Endodermal cell (in vitro differentiated cells): ENCODE measurements around the gene ZNF853. TPM values are rescaled to one million over a fixed set of nuclear protein-coding genes. Genes with fewer than 3 reads are reported as not detected.

Experiments used
- DNase-seq: peaks from one replicate; pipeline ENCODE4 v3.0.0-alpha.2; 2017
- H3K27ac ChIP-seq: 2 replicates; pipeline ENCODE4 v1.5.1; 2013; ENCODE audit warnings: mild to moderate bottlenecking, low read depth, low read length, moderate library complexity
- H3K27me3 ChIP-seq: 2 replicates; pipeline ENCODE4 v1.6.1; 2013; ENCODE audit warnings: mild to moderate bottlenecking, low read length, moderate library complexity; ENCODE audit not compliant: insufficient read depth, control insufficient read depth, poor library complexity, severe bottlenecking
- H3K36me3 ChIP-seq: 2 replicates; pipeline ENCODE4 v1.7.0; 2013; ENCODE audit warnings: mild to moderate bottlenecking, low read length, moderate library complexity; ENCODE audit not compliant: control insufficient read depth, insufficient read depth
- H3K4me1 ChIP-seq: one replicate; pipeline ENCODE4 v1.7.0; 2013; ENCODE audit warnings: low read length; ENCODE audit not compliant: control insufficient read depth, insufficient read depth
- H3K4me3 ChIP-seq: 2 replicates; pipeline ENCODE4 v1.5.1; 2013; ENCODE audit warnings: mild to moderate bottlenecking, low read length, moderate library complexity
- H3K9ac ChIP-seq: 2 replicates; pipeline ENCODE4 v1.6.1; 2013; ENCODE audit warnings: mild to moderate bottlenecking, low read length, moderate library complexity; ENCODE audit not compliant: poor library complexity, severe bottlenecking; ENCODE audit errors: extremely low read depth
- H3K9me3 ChIP-seq: 2 replicates; pipeline ENCODE4 v1.6.1; 2013; ENCODE audit warnings: mild to moderate bottlenecking, low read length, moderate library complexity; ENCODE audit not compliant: control insufficient read depth
- H3K27ac Mint-ChIP-seq: 2 replicates; pipeline ENCODE4 v1.8.0; 2020; ENCODE audit warnings: mixed read lengths
- H3K27me3 Mint-ChIP-seq: 2 replicates; pipeline ENCODE4 v1.8.0; 2021; ENCODE audit warnings: mild to moderate bottlenecking, mixed read lengths; ENCODE audit not compliant: insufficient read depth
- H3K36me3 Mint-ChIP-seq: 2 replicates; pipeline ENCODE4 v1.8.0; 2020; ENCODE audit warnings: low read depth, mixed read lengths
- H3K4me1 Mint-ChIP-seq: 2 replicates; pipeline ENCODE4 v1.8.0; 2020; ENCODE audit warnings: mixed read lengths
- H3K4me3 Mint-ChIP-seq: 2 replicates; pipeline ENCODE4 v1.8.0; 2020; ENCODE audit warnings: mild to moderate bottlenecking, moderate library complexity, mixed read lengths
- H3K9me3 Mint-ChIP-seq: 2 replicates; pipeline ENCODE4 v1.8.0; 2020; ENCODE audit warnings: mild to moderate bottlenecking, mixed read lengths
- CTCF ChIP-seq: fragments of 200-600 bp; sonication (generic); conservative IDR thresholded peaks from 2 replicates; pipeline ENCODE4 v1.5.0; 2021; ENCODE audit warnings: antibody characterized with exemption, mild to moderate bottlenecking
- WGBS, 2 experiments: methylation state at CpG; one replicate each; pipeline versions ENCODE4 v1.1.5 to v1.1.7; 2013; ENCODE audit warnings: missing lambda C conversion rate in 2 of 2, mixed read lengths in 1 of 2; ENCODE audit not compliant: insufficient coverage in 1 of 2, insufficient read length in 1 of 2; 5-methylcytosine and 5-hydroxymethylcytosine counted together
- total RNA-seq, 2 donors: library from RNA; stranded (reverse); fragmentation: NEBNext Ultra II Directional in 1 of 2; extraction: Animal tissue kit (Norgen Biotek cat#: 25700) in 1 of 2; gene quantifications; 2 replicates in 1 of 2; 3 replicates in 1 of 2; pipeline ENCODE4 v1.2.1, GENCODE V29; 2021

The ZNF853 gene
- total RNA-seq, 2 donors from 2014 or later = 14.2 to 17.2 TPM

GRCh38 chr7:6606866-6607583, 8.4 kb upstream of the ZNF853 start:
- Mint-ChIP-seq H3K4me1 (no peaks in the 10 kb centered on the region), H3K27me3 (no peaks in the 10 kb centered on the region), H3K4me3 (no peak overlapping the region), H3K36me3 (peaks cover 56% of the 10 kb centered on the region), H3K27ac (peak overlapping the region; percentile 26), H3K9me3 (no peaks in the 10 kb centered on the region)
- Histone ChIP-seq H3K27me3 (no peaks in the 10 kb centered on the region), H3K4me3 (no peak overlapping the region), H3K9ac (no peak overlapping the region), H3K9me3 (no peaks in the 10 kb centered on the region), H3K4me1 (no peaks in the 10 kb centered on the region), H3K27ac (no peak overlapping the region), H3K36me3 (peaks cover 18% of the 10 kb centered on the region)
- TF ChIP-seq CTCF = no peak
- DNase-seq = no peak
- WGBS, 2 experiments = 94 to 96% methylated on average over 14 to 36 of the region's 36 CpGs

- peaks cover 13% of the 10 kb centered on the region for H3K36me3 ChIP-seq
- H3K4me3 ChIP-seq = no peak overlapping the region
- H3K4me3 Mint-ChIP-seq = no peak overlapping the region
- H3K36me3 Mint-ChIP-seq = peaks cover 50% of the 10 kb centered on the region
- no peaks in the 10 kb centered on the region for H3K9me3 Mint-ChIP-seq
- H3K4me1 Mint-ChIP-seq = no peaks in the 10 kb centered on the region
- no peak for TF ChIP-seq CTCF
- H3K9me3 ChIP-seq = no peaks in the 10 kb centered on the region
- H3K4me1 ChIP-seq = no peaks in the 10 kb centered on the region
- WGBS, 2 experiments = 96% methylated on average over 31 to 38 of the region's 38 CpGs
- no peak overlapping the region for H3K27ac Mint-ChIP-seq
- H3K27ac ChIP-seq = no peak overlapping the region
- no peaks in the 10 kb centered on the region for H3K27me3 ChIP-seq
- no peak for DNase-seq
- H3K27me3 Mint-ChIP-seq = peaks cover under 1% of the 10 kb centered on the region
- H3K9ac ChIP-seq = no peak overlapping the region
Measured at GRCh38 chr7:6607651-6608051, 7.8 kb upstream of the ZNF853 start.

GRCh38 chr7:6608081-6608480, 7.3 kb upstream of the ZNF853 start:
- Histone ChIP-seq H3K27me3 (no peaks in the 10 kb centered on the region), H3K4me3 (no peak overlapping the region), H3K9me3 (no peaks in the 10 kb centered on the region), H3K27ac (no peak overlapping the region), H3K4me1 (no peaks in the 10 kb centered on the region), H3K9ac (no peak overlapping the region), H3K36me3 (peaks cover 10% of the 10 kb centered on the region)
- Mint-ChIP-seq H3K27me3 (peaks cover 4% of the 10 kb centered on the region), H3K36me3 (peaks cover 45% of the 10 kb centered on the region), H3K4me3 (no peak overlapping the region), H3K27ac (no peak overlapping the region), H3K9me3 (no peaks in the 10 kb centered on the region), H3K4me1 (no peaks in the 10 kb centered on the region)
- no peak for TF ChIP-seq CTCF
- no peak for DNase-seq
- WGBS, 2 experiments = 94 to 98% methylated on average over 24 to 27 of the region's 27 CpGs
